ENCODE measurements around the gene CTNND2. TPM values are rescaled to one million over a fixed set of nuclear protein-coding genes. Genes with fewer than 3 reads are reported as not detected.

The CTNND2 gene
- total RNA-seq, 2 experiments from 2014 or later: not detected

GRCh38 chr5:11502783-11503182 lies 401.5 kb downstream of the CTNND2 start:
- no peak overlapping the region for H3K27ac Mint-ChIP-seq
- POLR2A ChIA-PET: no interaction called here

GRCh38 chr5:11497651-11498050 lies 406.6 kb downstream of the CTNND2 start:
- CTCF ChIA-PET: no interaction called here
- Mint-ChIP-seq H3K4me1 (no peaks in the 10 kb centered on the region), H3K4me3 (no peak overlapping the region)

More at GRCh38 chr5:11502783-11503182, 401.5 kb downstream of the CTNND2 start:
- Mint-ChIP-seq H3K4me3 (no peak overlapping the region), H3K36me3 (ENCODE audit: low read depth) (no peaks in the 10 kb centered on the region), H3K4me1 (no peaks in the 10 kb centered on the region), H3K9me3 (no peaks in the 10 kb centered on the region), H3K27me3 (no peaks in the 10 kb centered on the region)
- DNase-seq: no peak
- CTCF ChIA-PET: no interaction called here

GRCh38 chr5:11496137-11496719 lies 408.0 kb downstream of the CTNND2 start:
- H3K27me3 Mint-ChIP-seq: no peaks in the 10 kb centered on the region
- no peak overlapping the region for H3K4me3 Mint-ChIP-seq
- POLR2A ChIA-PET: no interaction called here
- DNase-seq: no peak
- CTCF ChIA-PET: interaction anchor here (0.7 kb wide), 1 partner anchor 739 kb away, joined by 6 read pairs; no protein-coding TSS in a partner anchor
- H3K4me1 Mint-ChIP-seq: no peaks in the 10 kb centered on the region
- no peak overlapping the region for H3K27ac Mint-ChIP-seq
- H3K9me3 Mint-ChIP-seq: no peaks in the 10 kb centered on the region
- no peaks in the 10 kb centered on the region for H3K36me3 Mint-ChIP-seq (ENCODE audit: low read depth)

More at GRCh38 chr5:11497651-11498050, 406.6 kb downstream of the CTNND2 start:
- DNase-seq: no peak
- POLR2A ChIA-PET: no interaction called here
- Mint-ChIP-seq H3K36me3 (ENCODE audit: low read depth) (no peaks in the 10 kb centered on the region), H3K9me3 (no peaks in the 10 kb centered on the region), H3K27me3 (no peaks in the 10 kb centered on the region), H3K27ac (no peak overlapping the region)

GRCh38 chr5:11494340-11494739 lies 409.9 kb downstream of the CTNND2 start:
- H3K27ac Mint-ChIP-seq: no peak overlapping the region
- POLR2A ChIA-PET: no interaction called here
- CTCF ChIA-PET: no interaction called here
- H3K9me3 Mint-ChIP-seq: no peaks in the 10 kb centered on the region
- no peak overlapping the region for H3K4me3 Mint-ChIP-seq
- H3K36me3 Mint-ChIP-seq (ENCODE audit: low read depth): no peaks in the 10 kb centered on the region
- no peak for DNase-seq
- H3K4me1 Mint-ChIP-seq: no peaks in the 10 kb centered on the region
- H3K27me3 Mint-ChIP-seq: no peaks in the 10 kb centered on the region

- Mint-ChIP-seq H3K4me1 (no peaks in the 10 kb centered on the region), H3K9me3 (no peaks in the 10 kb centered on the region), H3K27ac (no peak overlapping the region), H3K4me3 (no peak overlapping the region), H3K36me3 (ENCODE audit: low read depth) (no peaks in the 10 kb centered on the region), H3K27me3 (no peaks in the 10 kb centered on the region)
- ChIA-PET POLR2A (no interaction called here), CTCF (no interaction called here)
- DNase-seq: no peak
Measured at GRCh38 chr5:11491404-11492075, 412.7 kb downstream of the CTNND2 start.

GRCh38 chr5:11483630-11484029 lies 420.6 kb downstream of the CTNND2 start:
- H3K27me3 Mint-ChIP-seq: no peaks in the 10 kb centered on the region
- no peaks in the 10 kb centered on the region for H3K4me1 Mint-ChIP-seq
- CTCF ChIA-PET: no interaction called here
- H3K4me3 Mint-ChIP-seq: no peak overlapping the region
- POLR2A ChIA-PET: no interaction called here
- no peak overlapping the region for H3K27ac Mint-ChIP-seq
- DNase-seq: no peak
- H3K36me3 Mint-ChIP-seq (ENCODE audit: low read depth): no peaks in the 10 kb centered on the region
- H3K9me3 Mint-ChIP-seq: peaks cover 3% of the 10 kb centered on the region

- no peak overlapping the region for H3K27ac Mint-ChIP-seq
- DNase-seq: no peak
- H3K4me1 Mint-ChIP-seq: no peaks in the 10 kb centered on the region
- H3K27me3 Mint-ChIP-seq: no peaks in the 10 kb centered on the region
- peaks cover 3% of the 10 kb centered on the region for H3K9me3 Mint-ChIP-seq
- CTCF ChIA-PET: no interaction called here
- POLR2A ChIA-PET: no interaction called here
- no peaks in the 10 kb centered on the region for H3K36me3 Mint-ChIP-seq (ENCODE audit: low read depth)
- no peak overlapping the region for H3K4me3 Mint-ChIP-seq
Measured at GRCh38 chr5:11482011-11482410, 422.2 kb downstream of the CTNND2 start.

GRCh38 chr5:11477786-11478185 lies 426.5 kb downstream of the CTNND2 start:
- Mint-ChIP-seq H3K4me3 (no peak overlapping the region), H3K27ac (no peak overlapping the region), H3K27me3 (no peaks in the 10 kb centered on the region), H3K36me3 (ENCODE audit: low read depth) (no peaks in the 10 kb centered on the region), H3K4me1 (no peaks in the 10 kb centered on the region), H3K9me3 (no peaks in the 10 kb centered on the region)
- POLR2A ChIA-PET: no interaction called here
- DNase-seq: no peak
- CTCF ChIA-PET: no interaction called here

- Mint-ChIP-seq H3K27ac (no peak overlapping the region), H3K4me1 (no peaks in the 10 kb centered on the region), H3K9me3 (no peaks in the 10 kb centered on the region), H3K4me3 (no peak overlapping the region), H3K27me3 (no peaks in the 10 kb centered on the region), H3K36me3 (ENCODE audit: low read depth) (no peaks in the 10 kb centered on the region)
- ChIA-PET POLR2A (no interaction called here), CTCF (no interaction called here)
- no peak for DNase-seq
Measured at GRCh38 chr5:11476866-11477265, 427.4 kb downstream of the CTNND2 start.

- Mint-ChIP-seq H3K4me3 (no peak overlapping the region), H3K27me3 (no peaks in the 10 kb centered on the region), H3K4me1 (no peaks in the 10 kb centered on the region), H3K27ac (no peak overlapping the region), H3K9me3 (no peaks in the 10 kb centered on the region), H3K36me3 (ENCODE audit: low read depth) (no peaks in the 10 kb centered on the region)
- CTCF ChIA-PET: no interaction called here
- DNase-seq: no peak
- POLR2A ChIA-PET: no interaction called here
Measured at GRCh38 chr5:11468334-11469039, 435.8 kb downstream of the CTNND2 start.

- no peak for DNase-seq
- ChIA-PET CTCF (no interaction called here), POLR2A (no interaction called here)
- Mint-ChIP-seq H3K9me3 (no peaks in the 10 kb centered on the region), H3K4me1 (no peaks in the 10 kb centered on the region), H3K27me3 (no peaks in the 10 kb centered on the region), H3K27ac (no peak overlapping the region), H3K36me3 (ENCODE audit: low read depth) (no peaks in the 10 kb centered on the region), H3K4me3 (no peak overlapping the region)
Measured at GRCh38 chr5:11467588-11467987, 436.7 kb downstream of the CTNND2 start.

- DNase-seq: no peak
- Mint-ChIP-seq H3K9me3 (no peaks in the 10 kb centered on the region), H3K27ac (no peak overlapping the region), H3K27me3 (no peaks in the 10 kb centered on the region), H3K4me3 (no peak overlapping the region), H3K4me1 (no peaks in the 10 kb centered on the region), H3K36me3 (ENCODE audit: low read depth) (no peaks in the 10 kb centered on the region)
- CTCF ChIA-PET: interaction anchor here (0.6 kb wide), 1 partner anchor 494 kb away, joined by 3 read pairs; no protein-coding TSS in a partner anchor
- POLR2A ChIA-PET: no interaction called here
Measured at GRCh38 chr5:11459716-11460115, 444.5 kb downstream of the CTNND2 start.

GRCh38 chr5:11455505-11455904 lies 448.7 kb downstream of the CTNND2 start:
- no peaks in the 10 kb centered on the region for H3K9me3 Mint-ChIP-seq
- H3K4me1 Mint-ChIP-seq: no peaks in the 10 kb centered on the region
- no peak overlapping the region for H3K4me3 Mint-ChIP-seq
- ChIA-PET CTCF (interaction anchor here (0.7 kb wide), 1 partner anchor 947 kb away, joined by 3 read pairs; no protein-coding TSS in a partner anchor), POLR2A (no interaction called here)
- no peak for DNase-seq
- H3K36me3 Mint-ChIP-seq (ENCODE audit: low read depth): no peaks in the 10 kb centered on the region
- no peak overlapping the region for H3K27ac Mint-ChIP-seq
- no peaks in the 10 kb centered on the region for H3K27me3 Mint-ChIP-seq

Data from activated CD4-positive, alpha-beta T cell treated with anti-CD3 and anti-CD28 coated beads, Interleukin-2, amount 10 ng/mL, durations not matched to agents 7 days and 5 days (primary cell).